ENCODE measurements around the gene RBM33.
"Not testable (repeated sequence)": the region's sequence is repeated elsewhere in the genome, so short reads cannot be mapped to it uniquely, and the experiment has no call there.

Gene RBM33, protein sequence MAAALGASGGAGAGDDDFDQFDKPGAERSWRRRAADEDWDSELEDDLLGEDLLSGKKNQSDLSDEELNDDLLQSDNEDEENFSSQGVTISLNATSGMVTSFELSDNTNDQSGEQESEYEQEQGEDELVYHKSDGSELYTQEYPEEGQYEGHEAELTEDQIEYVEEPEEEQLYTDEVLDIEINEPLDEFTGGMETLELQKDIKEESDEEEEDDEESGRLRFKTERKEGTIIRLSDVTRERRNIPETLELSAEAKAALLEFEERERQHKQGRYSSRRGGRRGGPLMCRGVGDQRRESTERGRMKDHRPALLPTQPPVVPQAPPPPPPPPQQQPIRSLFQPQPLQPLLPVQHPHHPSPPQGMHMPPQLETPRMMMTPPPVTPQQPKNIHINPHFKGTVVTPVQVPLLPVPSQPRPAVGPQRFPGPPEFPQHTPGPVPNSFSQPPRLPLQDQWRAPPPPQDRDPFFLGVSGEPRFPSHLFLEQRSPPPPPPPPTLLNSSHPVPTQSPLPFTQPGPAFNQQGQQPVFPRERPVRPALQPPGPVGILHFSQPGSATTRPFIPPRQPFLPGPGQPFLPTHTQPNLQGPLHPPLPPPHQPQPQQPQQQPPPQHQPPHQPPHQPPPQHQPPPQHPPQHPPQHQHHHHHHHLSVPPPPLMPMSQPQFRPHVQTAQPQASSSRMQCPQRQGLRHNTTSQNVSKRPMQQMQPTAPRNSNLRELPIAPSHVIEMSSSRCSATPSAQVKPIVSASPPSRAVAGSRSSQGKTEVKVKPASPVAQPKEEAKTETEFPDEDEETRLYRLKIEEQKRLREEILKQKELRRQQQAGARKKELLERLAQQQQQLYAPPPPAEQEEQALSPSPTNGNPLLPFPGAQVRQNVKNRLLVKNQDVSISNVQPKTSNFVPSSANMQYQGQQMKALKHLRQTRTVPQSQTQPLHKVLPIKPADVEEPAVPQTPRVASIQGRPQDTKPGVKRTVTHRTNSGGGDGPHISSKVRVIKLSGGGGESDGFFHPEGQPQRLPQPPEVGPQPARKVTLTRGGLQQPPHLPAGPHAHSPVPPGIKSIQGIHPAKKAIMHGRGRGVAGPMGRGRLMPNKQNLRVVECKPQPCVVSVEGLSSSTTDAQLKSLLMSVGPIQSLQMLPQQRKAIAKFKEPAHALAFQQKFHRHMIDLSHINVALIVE

DNA sequence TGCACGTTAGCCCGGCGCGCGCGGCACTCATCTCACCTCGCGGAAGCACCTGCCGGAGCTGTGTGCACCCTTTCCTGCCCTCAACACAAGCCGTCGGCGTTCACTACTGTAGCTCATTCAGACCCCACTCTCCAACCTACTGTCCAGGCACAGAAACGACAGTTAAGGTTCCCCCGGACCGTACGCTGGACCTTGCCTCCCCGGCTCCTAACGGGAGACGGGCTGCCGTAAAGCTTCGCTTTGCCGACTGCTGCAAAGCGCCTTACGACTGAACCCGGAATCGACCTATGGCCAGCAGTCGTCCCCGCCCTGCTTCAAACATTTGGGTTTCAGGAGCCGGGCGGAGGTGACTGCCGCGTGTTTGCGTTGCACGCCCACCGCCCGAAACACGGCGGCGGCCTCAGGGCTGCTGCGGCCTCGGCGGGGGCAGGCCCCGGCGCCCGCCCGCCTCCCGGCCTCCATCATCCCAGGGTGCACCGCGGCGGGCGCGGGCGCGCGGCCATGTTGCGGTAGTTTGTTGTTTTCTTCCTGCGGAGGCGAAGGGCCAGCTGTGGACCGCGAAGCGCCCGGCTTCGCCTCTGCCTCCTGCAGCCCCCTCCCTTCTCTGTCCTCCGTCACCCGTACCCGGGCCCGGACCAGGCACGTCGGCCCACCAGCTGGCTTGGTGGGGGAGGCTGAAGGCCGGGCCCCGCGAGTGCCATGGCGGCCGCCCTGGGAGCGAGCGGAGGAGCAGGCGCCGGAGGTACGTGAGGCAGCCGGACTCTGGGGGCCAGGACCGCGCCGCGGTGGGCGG lies at the start of gene RBM33:
RBM33 (plus strand) TSS at position 484 of the 793 bp plus-strand sequence; CDS start at position 700, 216 bp downstream.
- DNase-seq (ENCODE audit: low read depth, low spot score), result peak; percentile 61

DNA sequence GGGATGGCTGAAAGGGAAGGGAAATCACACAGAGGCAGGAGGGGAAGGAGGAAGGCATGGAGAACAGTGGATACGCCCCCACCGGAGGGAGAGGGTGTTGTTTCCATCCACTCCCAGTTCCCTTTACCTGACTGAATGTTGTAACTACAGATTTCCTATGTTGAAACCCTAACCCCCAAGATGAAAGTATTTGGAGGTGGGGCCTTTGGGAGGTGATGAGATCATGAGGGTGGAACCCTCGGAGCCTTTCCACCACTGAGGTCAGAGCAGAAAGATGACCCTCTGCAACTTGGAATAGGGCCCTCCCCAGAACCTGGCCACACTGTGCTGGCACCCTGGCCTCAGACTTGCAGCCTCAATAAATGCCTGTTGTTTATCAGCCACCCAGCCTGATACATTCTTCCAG lies 49.5 kb upstream of the RBM33 start:
- no peak for DNase-seq (ENCODE audit: low read depth, low spot score)

- DNase-seq (ENCODE audit: low read depth, low spot score), result no peak
These were observed 46.7 kb upstream of the RBM33 start for GRCh38 chr7:155597753-155598140.

- peak; percentile 67 for DNase-seq (ENCODE audit: low read depth, low spot score)
These were observed 45.7 kb upstream of the RBM33 start for GRCh38 chr7:155598810-155599210.

GRCh38 chr7:155602156-155602555 lies 42.3 kb upstream of the RBM33 start:
- no peak for DNase-seq (ENCODE audit: low read depth, low spot score)

- DNase-seq (ENCODE audit: low read depth, low spot score), result no peak
These were observed 41.7 kb upstream of the RBM33 start for GRCh38 chr7:155602750-155603149.

DNA sequence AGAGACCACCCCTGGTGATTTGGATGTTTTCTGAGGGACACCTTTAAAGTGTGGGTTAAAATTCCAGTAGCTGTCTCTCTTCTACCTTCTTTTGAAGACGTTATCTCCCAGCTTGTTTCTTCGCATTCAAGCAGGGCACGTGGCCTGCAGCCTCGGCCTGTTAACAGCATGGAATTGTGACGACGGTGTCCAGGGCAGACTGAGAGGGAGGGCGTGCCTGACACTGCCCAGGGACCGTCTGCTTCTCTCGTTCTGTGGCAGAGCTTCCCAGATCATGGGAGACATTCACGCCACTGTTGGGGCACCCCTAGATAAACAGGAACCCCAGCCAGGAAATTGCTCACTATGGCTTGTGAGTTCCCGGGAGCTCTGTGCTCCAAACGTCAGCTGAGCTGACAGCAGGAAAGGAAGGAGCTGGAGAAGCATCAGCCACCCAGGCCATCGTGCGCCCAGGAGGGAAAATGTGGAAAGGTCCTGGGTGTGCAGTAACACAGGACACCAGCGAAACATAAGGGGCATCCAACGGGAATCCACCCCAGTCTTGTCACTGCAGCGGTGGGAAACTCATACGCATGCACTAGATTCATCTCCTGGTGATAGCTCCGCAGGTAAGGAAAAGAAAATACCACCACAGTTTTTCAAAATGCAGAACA lies 41.1 kb upstream of the RBM33 start:
- no peak for DNase-seq (ENCODE audit: low read depth, low spot score)

DNA sequence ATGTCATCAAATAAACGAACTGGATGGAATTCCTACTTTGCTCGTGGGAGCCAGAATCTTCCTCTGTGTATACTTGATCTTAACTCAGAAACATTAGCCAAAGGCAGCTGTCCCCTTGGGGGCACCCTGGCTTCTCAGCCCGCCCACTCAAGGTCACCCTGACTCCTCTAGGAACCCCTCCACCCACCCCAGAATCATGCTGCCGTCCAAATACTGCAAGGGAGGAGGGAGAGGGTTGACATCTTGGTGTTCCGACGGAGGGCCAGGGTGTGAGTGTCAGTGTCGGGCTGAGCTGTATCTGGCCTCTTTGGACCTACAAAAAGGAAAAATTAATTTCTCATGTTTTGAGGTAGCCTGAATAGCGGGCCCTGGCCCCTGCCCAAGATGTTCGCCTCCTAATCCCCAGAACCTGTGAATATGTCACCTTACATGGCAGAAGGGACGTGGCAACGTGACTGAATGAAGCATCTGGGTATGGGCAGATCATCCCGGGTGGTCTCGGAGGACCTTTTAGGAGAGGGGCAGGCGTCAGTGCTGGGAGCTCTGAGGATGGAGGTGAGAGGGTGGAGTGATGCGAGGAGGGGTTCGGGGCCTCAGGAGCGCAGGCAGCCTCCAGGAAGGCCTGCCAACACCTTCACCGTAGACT lies 40.5 kb upstream of the RBM33 start:
- no peak for DNase-seq (ENCODE audit: low read depth, low spot score)

GRCh38 chr7:155604504-155604997 lies 39.9 kb upstream of the RBM33 start:
- DNase-seq (ENCODE audit: low read depth, low spot score), result no peak

DNA sequence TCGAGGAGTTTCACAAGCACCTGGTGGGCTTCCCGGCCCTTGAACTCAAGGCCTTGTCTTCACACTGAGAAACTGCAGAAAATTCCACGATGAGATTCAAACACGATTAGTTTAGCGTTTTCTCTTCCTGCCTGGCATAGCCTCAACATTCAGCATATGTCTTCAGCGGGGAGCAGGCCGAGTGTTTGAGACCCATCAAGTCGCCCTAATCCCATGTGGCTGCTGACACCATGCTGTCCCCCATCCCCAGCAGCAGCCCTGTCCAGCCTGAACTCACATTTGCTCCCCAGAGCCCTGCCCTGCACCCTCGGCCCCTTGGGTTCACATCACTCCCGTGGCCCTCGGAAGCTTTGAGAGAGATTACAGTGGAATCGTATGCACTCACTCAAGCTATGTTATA lies 35.3 kb upstream of the RBM33 start:
- no peak for DNase-seq (ENCODE audit: low read depth, low spot score)

GRCh38 chr7:155610633-155611193 lies 33.7 kb upstream of the RBM33 start:
- DNase-seq (ENCODE audit: low read depth, low spot score), result no peak

DNA sequence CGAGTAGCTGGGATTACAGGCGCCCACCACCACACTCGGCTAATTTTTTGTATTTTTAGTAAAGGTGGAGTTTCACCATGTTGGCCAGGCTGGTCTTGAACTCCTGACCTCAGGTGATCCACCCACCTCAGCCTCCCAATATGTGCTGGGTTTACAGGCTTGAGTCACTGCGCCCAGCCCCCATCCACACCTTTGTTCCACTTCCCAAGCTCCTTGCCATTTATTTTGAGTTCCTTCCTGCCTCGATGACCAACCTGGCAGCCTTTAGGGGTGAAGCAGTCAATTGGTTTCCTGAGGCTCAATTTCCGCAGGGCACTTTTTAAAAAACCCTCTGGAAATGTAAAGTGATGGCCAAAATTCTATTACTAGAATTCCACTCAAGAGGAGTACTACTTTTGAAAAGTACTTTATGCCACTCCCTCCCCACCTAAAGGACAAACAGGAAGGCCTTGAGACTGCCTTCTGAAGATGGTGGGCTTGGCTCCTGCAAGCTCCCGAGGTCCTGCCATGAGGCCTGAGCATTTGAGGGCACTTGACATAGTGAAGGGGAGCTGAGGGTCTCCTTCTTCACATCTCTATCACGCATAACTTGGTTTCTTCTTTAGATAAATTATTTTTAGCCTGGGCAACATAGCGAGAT lies 32.5 kb upstream of the RBM33 start:
- no peak for DNase-seq (ENCODE audit: low read depth, low spot score)

GRCh38 chr7:155612658-155613057 lies 31.8 kb upstream of the RBM33 start:
- no peak for DNase-seq (ENCODE audit: low read depth, low spot score)

DNA sequence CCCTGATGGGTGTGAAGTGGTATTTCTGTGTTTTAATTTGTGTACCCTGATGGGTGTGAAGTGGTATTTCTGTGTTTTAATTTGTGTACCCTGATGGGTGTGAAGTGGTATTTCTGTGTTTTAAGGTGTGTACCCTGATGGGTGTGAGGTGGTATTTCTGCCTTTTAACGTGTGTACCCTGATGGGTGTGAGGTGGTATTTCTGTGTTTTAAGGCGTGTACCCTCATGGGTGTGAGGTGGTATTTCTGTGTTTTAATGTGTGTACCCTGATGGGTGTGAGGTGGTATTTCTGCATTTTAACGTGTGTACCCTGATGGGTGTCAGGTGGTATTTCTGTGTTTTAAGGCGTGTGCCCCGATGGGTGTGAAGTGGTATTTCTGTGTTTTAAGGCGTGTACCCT lies 29.4 kb upstream of the RBM33 start:
- DNase-seq (ENCODE audit: low read depth, low spot score), result not testable (repeated sequence)

GRCh38 chr7:155618708-155619633 lies 25.5 kb upstream of the RBM33 start:
- no peak for DNase-seq (ENCODE audit: low read depth, low spot score)

GRCh38 chr7:155619634-155620271 lies 24.7 kb upstream of the RBM33 start:
- DNase-seq (ENCODE audit: low read depth, low spot score), result no peak

- DNase-seq (ENCODE audit: low read depth, low spot score), result no peak
These were observed 24.0 kb upstream of the RBM33 start for GRCh38 chr7:155620497-155620896.

Measured in activated CD4-positive, CD25-positive, alpha-beta regulatory T cell treated with anti-CD3 and anti-CD28 coated beads, Interleukin-2, amount 50 U/mL, for 16 hours (primary cell).